Measurements from ENCODE around the gene ANKRD30A. TPM values are rescaled to one million over a fixed set of nuclear protein-coding genes. Genes with fewer than 3 reads are reported as not detected.
"Not testable (repeated sequence)": the region's sequence is repeated elsewhere in the genome, so short reads cannot be mapped to it uniquely, and the experiment has no call there.

Gene ANKRD30A
- total RNA-seq, 3 donors from 2014 or later, result 2.6 to 725 (median 216) TPM

DNA sequence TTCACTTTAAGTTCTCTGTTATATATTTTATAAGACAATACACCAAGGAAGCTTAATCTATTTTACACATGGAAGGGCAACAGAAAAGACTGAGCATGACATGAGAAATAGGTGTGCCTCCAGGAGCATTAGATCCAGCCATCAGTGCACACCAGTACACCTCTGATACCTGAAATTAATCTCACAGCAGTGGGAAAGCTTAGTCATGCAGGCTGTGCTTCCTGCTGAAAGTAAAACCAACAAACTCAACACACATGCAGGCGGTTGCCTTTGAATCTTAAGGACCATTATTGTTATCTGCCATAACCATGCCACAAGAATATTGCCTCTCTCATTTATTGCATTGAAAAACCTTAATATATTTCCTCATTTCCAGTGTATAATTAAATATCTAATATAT is 16.4 kb upstream of the ANKRD30A start:
- Histone ChIP-seq H3K4me3 (no peak overlapping the region), H3K27me3 (no peaks in the 10 kb centered on the region), H3K27ac (no peak overlapping the region), H3K36me3 (no peaks in the 10 kb centered on the region), H3K4me1 (no peaks in the 10 kb centered on the region), H3K9me3 (no peaks in the 10 kb centered on the region)
- intact Hi-C loops (cut with DNase I; ENCODE audit: low total_unique reads), result no loop called here
- no peak for TF ChIP-seq POLR2AphosphoS5 (IDR thresholded peaks at IDR 0.05)
- TF ChIP-seq POLR2A (IDR thresholded peaks at IDR 0.05), result no peak
- no peak for TF ChIP-seq CTCF (IDR thresholded peaks at IDR 0.05)
- DNase-seq (ENCODE audit: low spot score in 2 of 2), result no peak

- DNase-seq (ENCODE audit: low spot score in 2 of 2), result no peak
- intact Hi-C loops (cut with DNase I; ENCODE audit: low total_unique reads), result no loop called here
- no peaks in the 10 kb centered on the region for H3K27me3 ChIP-seq
- no peaks in the 10 kb centered on the region for H3K36me3 ChIP-seq
- H3K9me3 ChIP-seq, result peaks cover 0 to 9% of the 10 kb centered on the region in 2 donors
- H3K4me1 ChIP-seq, result no peaks in the 10 kb centered on the region
- no peak overlapping the region for H3K27ac ChIP-seq
- TF ChIP-seq POLR2AphosphoS5 (IDR thresholded peaks at IDR 0.05) (no peak), POLR2A (IDR thresholded peaks at IDR 0.05) (no peak), CTCF (IDR thresholded peaks at IDR 0.05) (no peak)
- no peak overlapping the region for H3K4me3 ChIP-seq
These were observed 866 bp upstream of the ANKRD30A start for GRCh38 chr10:37124532-37124931.

GRCh38 chr10:37125921-37126320 is 523 bp downstream of the ANKRD30A start:
- H3K27ac ChIP-seq, result no peak overlapping the region
- intact Hi-C loops (cut with DNase I; ENCODE audit: low total_unique reads), result no loop called here
- TF ChIP-seq CTCF (IDR thresholded peaks at IDR 0.05), result no peak
- no peak for TF ChIP-seq POLR2A (IDR thresholded peaks at IDR 0.05)
- TF ChIP-seq POLR2AphosphoS5 (IDR thresholded peaks at IDR 0.05), result no peak
- DNase-seq (ENCODE audit: low spot score in 2 of 2), result no peak
- no peaks in the 10 kb centered on the region for H3K36me3 ChIP-seq
- H3K4me1 ChIP-seq, result no peaks in the 10 kb centered on the region
- peaks cover 0 to 9% of the 10 kb centered on the region in 2 donors for H3K9me3 ChIP-seq
- H3K27me3 ChIP-seq, result no peaks in the 10 kb centered on the region
- H3K4me3 ChIP-seq, result no peak overlapping the region

- DNase-seq (ENCODE audit: low spot score in 2 of 2), result no peak
- no peaks in the 10 kb centered on the region for H3K9me3 ChIP-seq
- no peaks in the 10 kb centered on the region for H3K27me3 ChIP-seq
- TF ChIP-seq POLR2A (IDR thresholded peaks at IDR 0.05), result no peak
- no peak for TF ChIP-seq POLR2AphosphoS5 (IDR thresholded peaks at IDR 0.05)
- no peak for TF ChIP-seq CTCF (IDR thresholded peaks at IDR 0.05)
- intact Hi-C loops (cut with DNase I; ENCODE audit: low total_unique reads), result no loop called here
- no peaks in the 10 kb centered on the region for H3K36me3 ChIP-seq
- no peak overlapping the region for H3K27ac ChIP-seq
- no peak overlapping the region for H3K4me3 ChIP-seq
- no peaks in the 10 kb centered on the region for H3K4me1 ChIP-seq
These were observed 21.0 kb downstream of the ANKRD30A start for GRCh38 chr10:37146443-37146842.

- H3K4me1 ChIP-seq; H3K27me3 ChIP-seq; H3K36me3 ChIP-seq; H3K27ac ChIP-seq; H3K9me3 ChIP-seq; intact Hi-C loops (cut with DNase I; ENCODE audit: low total_unique reads); H3K4me3 ChIP-seq; DNase-seq (ENCODE audit: low spot score in 2 of 2): not testable (repeated sequence)
These were observed 37.0 kb downstream of the ANKRD30A start for GRCh38 chr10:37162430-37162829.

GRCh38 chr10:37171945-37172344 is 46.5 kb downstream of the ANKRD30A start:
- intact Hi-C loops (cut with DNase I; ENCODE audit: low total_unique reads); H3K36me3 ChIP-seq; DNase-seq (ENCODE audit: low spot score in 2 of 2); H3K4me1 ChIP-seq; H3K27me3 ChIP-seq; H3K4me3 ChIP-seq; H3K9me3 ChIP-seq; H3K27ac ChIP-seq: not testable (repeated sequence)

GRCh38 chr10:37178296-37178695 is 52.9 kb downstream of the ANKRD30A start:
- H3K9me3 ChIP-seq; intact Hi-C loops (cut with DNase I; ENCODE audit: low total_unique reads); DNase-seq (ENCODE audit: low spot score in 2 of 2); H3K4me1 ChIP-seq; H3K36me3 ChIP-seq; H3K27me3 ChIP-seq: not testable (repeated sequence)
- Histone ChIP-seq H3K4me3 (peak overlapping the region in 1 of 3 donors; percentile 16), H3K27ac (peak overlapping the region; percentile 45 to 53)

GRCh38 chr10:37182719-37183118 is 57.3 kb downstream of the ANKRD30A start:
- H3K27me3 ChIP-seq; intact Hi-C loops (cut with DNase I; ENCODE audit: low total_unique reads); DNase-seq (ENCODE audit: low spot score in 2 of 2); H3K36me3 ChIP-seq; H3K4me1 ChIP-seq; H3K4me3 ChIP-seq; H3K9me3 ChIP-seq: not testable (repeated sequence)
- peak overlapping the region in 1 of 2 donors; percentile 19 for H3K27ac ChIP-seq
